Right lobe of liver (tissue), 4 donors: ENCODE results near the gene ATP5F1B.

ENCODE experiments used
- CTCF ChIP-seq, 4 donors: fragments of 200-600 bp in 3 of 4; fragments of 450-650 bp in 1 of 4; IDR thresholded peaks; one replicate each; pipeline versions ENCODE4 v1.5.1 to v1.8.0; 2016 to 2022; ENCODE audit warnings: antibody characterized with exemption in 4 of 4, mild to moderate bottlenecking in 2 of 4
- POLR2A ChIP-seq: fragments of 450-650 bp; IDR thresholded peaks from one replicate; pipeline ENCODE4 v1.6.1; 2017; ENCODE audit warnings: antibody characterized with exemption, mild to moderate bottlenecking
- donor health status: DM: no; HTN: no; CAD: no.
- donor health status: DM: no; HTN: no; CAD: no.
- donor health status: DM: no; HTN: yes; CAD: no.

- TF ChIP-seq CTCF (IDR thresholded peaks at IDR 0.05) (no peak), POLR2A (no peak)
These were observed 8.2 kb downstream of the ATP5F1B start for GRCh38 chr12:56637621-56638020.
